HG03354 (cell line): ENCODE measurements around the gene ELP6.
A peak's percentile ranks its signal among the peaks of the same experiment; 100 is the strongest.

ENCODE experiments used
- ATAC-seq: cut with Tn5 transposase; IDR thresholded peaks from one replicate; pipeline ENCODE4 v1.9.1; 2021; ENCODE audit warnings: mild to moderate bottlenecking; ENCODE audit not compliant: unreplicated experiment, poor library complexity, severe bottlenecking

The ELP6 gene

GRCh38 chr3:47513125-47513929 lies at the start of gene ELP6:
TSS of gene ELP6 (minus strand) at chr3:47513712. CDS start at chr3:47513590, 122 bp downstream.
- peak; percentile 95 for ATAC-seq

DNA sequence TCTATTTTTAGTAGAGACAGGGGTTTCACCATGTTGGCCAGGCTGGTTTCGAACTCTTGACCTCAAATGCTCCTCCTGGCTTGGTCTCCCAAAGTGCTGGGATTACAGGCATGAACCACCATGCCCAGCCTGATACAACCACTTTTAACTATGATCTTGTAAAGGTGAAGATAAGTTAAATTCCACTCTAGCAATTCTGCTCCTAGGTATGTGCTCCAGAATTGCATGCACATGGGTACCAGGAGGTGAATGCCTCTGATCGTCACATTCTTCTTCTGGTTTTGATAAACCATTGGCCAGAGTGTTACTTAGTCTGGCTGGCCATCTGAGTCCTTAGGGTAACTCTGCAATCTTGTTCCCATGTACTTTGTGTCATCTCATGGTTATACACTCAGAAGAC lies 42.8 kb upstream of the ELP6 start:
- ATAC-seq = no peak

DNA sequence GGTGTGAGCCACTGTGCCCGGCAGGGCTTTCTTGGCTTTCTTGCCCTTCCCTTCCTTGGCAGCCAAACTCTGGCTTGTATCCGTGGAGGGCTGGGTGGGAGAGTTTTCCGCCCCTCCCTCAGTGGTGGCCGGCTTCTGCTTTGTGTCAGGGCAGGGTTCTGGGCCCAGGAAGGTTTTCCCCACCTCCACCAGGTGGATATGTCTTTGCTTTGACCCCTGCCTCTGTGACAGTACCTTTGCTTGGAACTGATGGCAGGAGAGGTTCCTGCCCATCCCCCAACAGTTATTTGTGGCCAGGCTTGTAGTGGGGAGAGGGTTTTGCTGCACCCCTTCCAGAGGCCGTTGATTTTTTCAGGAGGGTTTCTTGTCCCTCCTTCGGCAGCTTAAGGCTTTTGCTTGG lies 40.8 kb upstream of the ELP6 start:
- ATAC-seq = no peak

DNA sequence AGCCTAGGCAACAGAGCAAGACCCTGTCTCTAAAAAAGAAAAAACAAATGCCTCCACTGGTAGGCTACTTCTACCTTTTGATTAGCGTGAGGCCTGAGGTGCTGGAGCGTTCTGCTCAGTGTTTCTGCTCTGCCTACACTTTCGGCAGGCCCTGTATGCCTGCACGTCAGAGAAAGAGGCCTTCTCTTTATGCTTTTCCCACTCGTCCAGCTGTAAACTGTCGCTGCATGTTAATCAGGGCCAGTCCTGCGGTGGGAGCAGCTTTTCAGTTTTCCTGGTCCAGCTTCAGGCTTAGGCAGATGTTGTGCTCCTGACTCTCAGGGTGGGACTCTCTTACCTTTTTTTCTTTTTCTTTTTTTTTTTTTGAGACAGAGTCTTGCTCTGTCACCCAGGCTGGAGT lies 39.9 kb upstream of the ELP6 start:
- no peak for ATAC-seq

DNA sequence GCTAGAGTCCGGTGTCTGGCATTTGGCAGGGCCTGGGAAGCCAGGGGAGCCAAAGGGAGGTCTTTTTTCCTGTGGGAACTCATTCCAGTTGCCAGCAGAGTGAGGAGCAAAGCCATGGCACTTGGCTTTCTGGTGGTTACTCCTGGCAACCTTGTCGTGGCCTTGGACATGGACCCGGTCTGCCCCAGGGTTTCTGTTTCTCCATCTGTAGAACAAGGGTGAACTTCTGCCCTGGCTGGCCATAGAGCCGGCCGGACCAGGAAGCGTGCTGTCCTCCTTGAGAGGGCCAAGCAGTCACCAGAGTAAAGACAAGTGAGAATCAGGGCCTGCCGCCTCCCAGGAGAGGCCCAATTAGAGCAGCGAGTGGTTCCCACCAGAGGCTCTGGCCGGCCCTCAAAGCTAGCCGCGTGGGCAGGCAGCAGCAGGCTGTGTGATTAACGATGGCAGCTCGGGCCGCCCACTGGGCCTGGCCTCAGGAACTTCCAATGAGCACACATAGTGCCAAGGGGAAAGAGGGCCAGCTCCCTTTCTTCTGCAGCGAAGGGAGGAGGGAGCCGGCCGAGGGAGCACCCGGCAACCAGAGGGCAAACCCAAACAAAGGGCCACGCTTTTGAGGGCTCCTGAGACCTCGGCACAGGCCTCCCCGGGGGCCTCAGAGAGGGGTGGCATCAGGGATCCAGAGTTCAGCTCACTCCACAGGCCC lies 29.1 kb upstream of the ELP6 start:
- ATAC-seq = no peak

- no peak for ATAC-seq
Observed at GRCh38 chr3:47541583-47542108, 28.1 kb upstream of the ELP6 start.

GRCh38 chr3:47540281-47540680 lies 26.8 kb upstream of the ELP6 start:
- no peak for ATAC-seq

- ATAC-seq = no peak
Observed at GRCh38 chr3:47536967-47537366, 23.5 kb upstream of the ELP6 start.

DNA sequence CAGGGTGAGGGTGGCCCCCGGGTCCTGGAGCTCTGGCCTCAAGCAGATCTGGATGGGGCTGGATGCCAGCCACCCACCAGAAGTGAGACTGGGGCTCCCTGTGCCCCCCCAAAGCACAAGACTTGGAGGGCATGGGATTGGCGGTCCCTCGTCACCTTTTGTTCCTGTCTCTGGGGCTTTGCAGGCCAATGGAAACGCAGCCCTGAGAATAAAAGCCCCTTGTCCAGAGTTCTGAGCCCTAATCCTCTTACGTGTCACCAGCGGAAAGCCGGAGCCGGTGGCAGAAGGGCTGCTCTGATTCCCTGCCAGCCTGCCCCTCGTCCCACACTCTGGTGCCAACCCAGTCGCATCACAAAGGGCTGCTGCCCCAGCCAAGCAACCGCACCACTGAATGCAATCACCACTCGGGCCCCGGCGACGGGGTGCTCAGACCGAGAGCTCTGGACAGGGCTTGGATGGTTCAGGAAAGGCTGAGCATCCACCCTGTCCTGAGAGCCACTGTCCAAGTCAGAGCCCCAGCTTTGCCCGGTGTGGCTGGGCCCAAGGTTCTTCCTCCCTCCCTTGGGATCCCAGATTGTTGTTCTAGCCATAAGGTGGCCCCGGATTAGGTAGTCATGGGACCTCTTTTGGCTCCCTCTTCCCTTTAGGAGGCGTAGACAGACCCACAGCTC lies 22.8 kb upstream of the ELP6 start:
- ATAC-seq = no peak

DNA sequence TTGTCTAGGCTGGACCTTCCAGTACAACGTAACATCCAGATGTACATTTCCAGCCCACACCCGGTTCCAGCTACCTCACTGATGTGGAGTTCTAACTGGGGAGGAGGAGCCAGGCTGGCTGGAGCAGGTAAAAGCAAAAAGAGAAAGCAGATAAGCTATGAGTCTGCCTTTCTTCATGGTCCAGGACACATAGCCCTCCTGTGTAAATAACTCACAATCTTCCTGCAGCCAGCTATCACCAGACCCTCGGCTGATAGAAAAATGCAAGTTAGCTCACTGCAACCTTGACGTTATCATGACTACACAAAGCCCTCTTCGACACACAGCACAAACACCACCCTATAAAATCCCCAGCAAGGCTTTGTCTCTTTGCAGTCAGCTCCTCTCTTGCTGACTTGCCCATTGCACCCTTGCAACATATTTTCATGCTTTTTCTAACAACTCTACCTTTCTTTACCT lies 20.5 kb upstream of the ELP6 start:
- ATAC-seq = no peak

GRCh38 chr3:47533481-47533880 lies 20.0 kb upstream of the ELP6 start:
- ATAC-seq = no peak

- ATAC-seq = no peak
Observed at GRCh38 chr3:47527952-47528725, 14.6 kb upstream of the ELP6 start.

DNA sequence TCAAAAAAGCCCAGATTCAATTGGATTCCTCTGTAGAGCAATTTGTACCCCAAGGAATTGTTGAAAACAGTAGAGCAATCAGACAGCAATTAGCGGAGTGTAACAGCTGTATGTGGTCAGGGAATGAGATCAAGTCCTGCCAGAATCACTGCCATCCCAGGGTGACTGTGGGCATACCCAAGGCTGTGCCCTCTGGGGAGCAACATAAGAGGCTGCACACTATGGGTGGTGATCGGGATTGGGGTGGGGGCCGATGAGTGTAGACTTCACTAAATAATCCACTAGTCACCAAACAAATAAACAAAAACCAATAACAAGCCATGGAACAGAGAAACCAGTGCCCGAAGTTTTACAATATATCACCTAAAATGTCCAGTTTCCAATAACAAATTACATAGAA lies 12.1 kb upstream of the ELP6 start:
- no peak for ATAC-seq

DNA sequence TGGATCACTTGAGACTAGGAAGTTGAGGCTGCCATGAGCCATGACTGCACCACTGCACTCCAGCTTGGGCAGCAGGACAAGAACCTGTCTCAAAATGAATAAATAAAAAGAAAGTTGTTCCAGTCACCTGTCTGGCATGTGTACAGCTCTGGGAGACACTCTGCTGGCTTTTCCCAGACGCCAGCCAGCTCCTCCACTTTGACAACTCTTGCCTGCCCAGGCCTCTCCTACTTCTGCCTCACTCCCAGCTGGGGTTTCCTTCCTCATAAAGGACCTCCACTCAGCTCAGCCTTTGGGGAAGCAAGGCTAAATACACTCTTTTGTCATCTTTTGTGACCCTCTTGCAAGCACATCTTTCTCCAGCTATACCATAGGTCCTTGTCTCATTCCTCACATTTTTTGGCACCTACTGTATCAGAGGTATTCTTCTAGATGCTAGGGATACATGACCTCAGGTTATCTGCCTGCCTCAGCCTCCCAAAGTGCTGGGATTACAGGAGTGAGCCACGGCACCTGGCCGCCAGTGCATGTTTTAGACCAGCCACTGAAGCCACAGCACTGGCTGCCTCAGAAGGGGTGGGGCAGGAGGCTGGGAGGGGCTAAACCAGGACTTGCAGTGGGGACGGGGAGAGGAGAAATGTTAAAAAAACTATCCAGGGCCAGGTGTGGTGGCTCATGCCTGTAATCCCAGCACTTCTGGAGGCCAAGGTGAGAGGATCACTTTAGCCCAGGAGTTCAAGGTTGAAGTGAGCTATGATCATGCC lies 10.0 kb upstream of the ELP6 start:
- no peak for ATAC-seq

GRCh38 chr3:47522082-47522987 lies 8.8 kb upstream of the ELP6 start:
- peak; percentile 59 for ATAC-seq

- ATAC-seq = no peak
Observed at GRCh38 chr3:47520756-47521155, 7.2 kb upstream of the ELP6 start.

DNA sequence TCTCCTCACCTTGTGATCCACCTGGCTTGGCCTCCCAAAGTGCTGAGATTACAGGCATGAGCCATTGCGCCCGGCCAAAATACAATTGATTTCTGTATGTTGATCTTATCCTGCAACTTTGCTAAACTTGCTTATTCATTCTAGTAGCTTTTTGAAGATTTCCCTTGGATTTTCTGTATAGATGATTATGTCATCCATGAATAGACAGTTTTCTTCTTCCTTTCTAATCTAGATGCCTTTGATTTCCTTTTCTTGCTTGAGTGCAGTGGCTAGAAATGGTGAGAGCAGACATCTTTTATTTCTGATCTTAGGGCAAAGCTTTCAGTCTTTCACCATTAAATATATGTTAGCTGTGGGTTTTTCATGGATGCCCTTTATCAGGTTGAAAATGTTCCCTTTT lies 4.4 kb upstream of the ELP6 start:
- ATAC-seq = no peak

GRCh38 chr3:47515864-47516319 lies 2.4 kb upstream of the ELP6 start:
- no peak for ATAC-seq
